RWPE1 (cell line): ENCODE results near the gene MYO18A.

Experiments used
- CTCF ChIA-PET: fragments of 350-600 bp; sonication (Branson Sonifier 250); formaldehyde crosslinking; extraction: SDS; loops from one replicate; lab custom pipeline; 2021; lab: Yijun Ruan, JAX
- POLR2A ChIA-PET: fragments of 400-600 bp; formaldehyde crosslinking; extraction: SDS; loops from one replicate; lab custom pipeline; 2020; ENCODE audit warnings: antibody characterized with exemption; ENCODE audit not compliant: low non-redundant PET; lab: Yijun Ruan, JAX
- DNase-seq: peaks from one replicate; pipeline ENCODE4 v3.0.0; 2012; ENCODE audit warnings: low spot score
- H3K27ac ChIP-seq: fragments of 450-650 bp; 2 replicates; pipeline ENCODE4 v1.5.1; 2017
- TF ChIP-seq, protein P1 (sequence below): fragments of 450-650 bp; conservative IDR thresholded peaks from 2 replicates; pipeline ENCODE4 v1.5.1; 2017; ENCODE audit warnings: low read depth, mild to moderate bottlenecking

The MYO18A gene

DNA sequence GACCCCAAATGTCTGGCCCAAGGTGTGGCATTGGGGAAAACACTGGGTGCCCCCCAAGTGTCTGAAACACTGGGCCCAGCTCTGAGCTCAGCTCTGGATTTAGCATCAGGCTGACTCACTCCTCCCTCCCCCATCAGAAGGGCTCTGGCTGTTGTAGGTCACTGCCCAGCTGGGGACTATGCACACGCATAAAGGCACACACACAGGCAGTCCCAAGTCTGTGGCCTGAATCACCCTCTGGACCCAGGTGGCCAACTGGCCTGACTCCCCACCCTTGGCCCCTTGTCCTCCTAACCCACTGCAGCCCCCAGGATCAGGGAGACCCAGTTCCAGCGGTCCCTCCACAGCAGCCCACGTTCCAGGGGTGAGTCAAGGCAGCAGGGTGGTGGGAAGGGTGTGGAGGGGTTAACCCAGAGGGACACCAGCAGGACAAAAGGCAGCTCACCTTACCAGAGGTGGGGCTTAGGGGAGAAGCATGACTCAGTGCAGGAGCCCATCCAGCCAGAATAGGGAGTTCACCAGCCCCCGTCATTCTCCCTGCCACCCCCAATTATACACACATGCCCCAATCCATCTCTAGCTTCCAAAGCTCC, 47.0 kb downstream of the MYO18A start:
- ChIA-PET CTCF (interaction anchor here (0.7 to 1.9 kb wide), 3 partner anchors 9 to 83 kb away, joined by 3 to 10 read pairs (median 5); no protein-coding TSS in a partner anchor), POLR2A (no interaction called here)
- TF ChIP-seq, protein P1, sequence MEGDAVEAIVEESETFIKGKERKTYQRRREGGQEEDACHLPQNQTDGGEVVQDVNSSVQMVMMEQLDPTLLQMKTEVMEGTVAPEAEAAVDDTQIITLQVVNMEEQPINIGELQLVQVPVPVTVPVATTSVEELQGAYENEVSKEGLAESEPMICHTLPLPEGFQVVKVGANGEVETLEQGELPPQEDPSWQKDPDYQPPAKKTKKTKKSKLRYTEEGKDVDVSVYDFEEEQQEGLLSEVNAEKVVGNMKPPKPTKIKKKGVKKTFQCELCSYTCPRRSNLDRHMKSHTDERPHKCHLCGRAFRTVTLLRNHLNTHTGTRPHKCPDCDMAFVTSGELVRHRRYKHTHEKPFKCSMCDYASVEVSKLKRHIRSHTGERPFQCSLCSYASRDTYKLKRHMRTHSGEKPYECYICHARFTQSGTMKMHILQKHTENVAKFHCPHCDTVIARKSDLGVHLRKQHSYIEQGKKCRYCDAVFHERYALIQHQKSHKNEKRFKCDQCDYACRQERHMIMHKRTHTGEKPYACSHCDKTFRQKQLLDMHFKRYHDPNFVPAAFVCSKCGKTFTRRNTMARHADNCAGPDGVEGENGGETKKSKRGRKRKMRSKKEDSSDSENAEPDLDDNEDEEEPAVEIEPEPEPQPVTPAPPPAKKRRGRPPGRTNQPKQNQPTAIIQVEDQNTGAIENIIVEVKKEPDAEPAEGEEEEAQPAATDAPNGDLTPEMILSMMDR = no peak
- DNase-seq = no peak
- H3K27ac ChIP-seq = peak overlapping the region; percentile 67

DNA sequence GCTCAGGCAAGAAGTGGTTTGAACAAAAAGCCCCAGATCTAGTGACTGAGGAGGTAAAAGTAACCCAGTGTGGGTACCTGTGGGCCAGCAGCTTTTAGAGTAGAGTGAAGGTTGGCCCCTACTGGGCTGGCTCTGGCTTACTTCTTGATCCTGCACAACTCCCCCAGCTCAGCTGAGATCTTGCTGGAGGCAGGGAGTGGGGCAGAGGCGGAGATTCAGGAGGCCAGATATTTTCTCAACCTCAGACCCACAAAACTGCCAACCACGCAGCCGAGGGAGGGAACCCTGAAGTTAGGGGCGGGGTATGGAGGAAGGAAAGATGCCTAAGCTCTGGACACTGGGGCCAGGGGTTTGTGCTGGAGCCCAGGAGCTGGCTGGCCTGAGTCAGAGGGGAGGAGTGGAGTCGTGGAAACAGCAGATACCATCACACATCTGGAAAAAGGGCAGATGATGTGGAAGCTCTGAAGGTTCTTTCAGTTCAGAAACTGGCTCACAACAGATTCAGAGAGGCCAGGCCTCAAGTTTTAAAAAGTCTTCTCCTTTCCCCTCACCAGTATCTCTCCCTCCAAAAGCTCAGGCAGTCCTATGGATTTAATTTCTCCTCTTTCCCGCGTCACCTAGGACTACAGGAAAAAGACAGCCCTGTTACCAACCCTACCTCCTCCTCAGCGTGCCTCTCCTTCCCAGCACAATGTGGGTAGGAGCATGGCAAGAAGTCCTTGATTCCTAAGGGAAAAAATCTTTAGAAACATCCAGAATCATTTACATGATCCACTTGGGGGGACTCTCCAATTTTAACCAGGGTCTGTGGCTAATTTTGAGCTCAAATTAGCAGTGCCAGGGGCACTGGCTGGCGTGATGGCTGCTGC, 48.1 kb downstream of the MYO18A start:
- CTCF ChIA-PET = interaction anchor here (0.6 to 3.4 kb wide), 5 partner anchors 8 to 1033 kb away, joined by 3 to 18 read pairs (median 5); no protein-coding TSS in a partner anchor
- no peak for DNase-seq
- POLR2A ChIA-PET = no interaction called here
- TF ChIP-seq, protein P1 = no peak
- H3K27ac ChIP-seq = peak overlapping the region; percentile 67

DNA sequence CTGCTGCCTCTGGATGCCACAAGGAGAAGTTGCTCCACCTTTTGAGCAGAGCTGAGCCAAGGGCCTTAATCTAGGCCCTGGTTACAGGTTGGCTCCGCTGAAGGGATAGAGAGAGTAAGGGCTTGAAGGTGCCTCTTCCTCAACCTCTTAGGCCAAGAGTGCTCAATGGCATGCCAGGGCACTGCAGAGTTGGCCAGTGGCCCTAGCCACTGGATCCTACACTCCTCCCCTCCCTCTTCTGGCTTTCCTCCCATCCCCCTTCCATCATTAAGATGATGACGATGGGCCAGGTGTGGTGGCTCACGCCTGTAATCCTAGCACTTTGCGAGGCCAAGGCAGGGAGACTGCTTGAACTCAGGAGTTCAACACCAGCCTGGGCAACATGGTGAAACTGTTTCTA, 50.5 kb downstream of the MYO18A start:
- no peak overlapping the region for H3K27ac ChIP-seq
- POLR2A ChIA-PET = no interaction called here
- CTCF ChIA-PET = interaction anchor here (1.1 to 3.4 kb wide), 2 partner anchors 13 to 19 kb away, joined by 3 to 18 read pairs; no protein-coding TSS in a partner anchor
- TF ChIP-seq, protein P1 = no peak
- DNase-seq = no peak

DNA sequence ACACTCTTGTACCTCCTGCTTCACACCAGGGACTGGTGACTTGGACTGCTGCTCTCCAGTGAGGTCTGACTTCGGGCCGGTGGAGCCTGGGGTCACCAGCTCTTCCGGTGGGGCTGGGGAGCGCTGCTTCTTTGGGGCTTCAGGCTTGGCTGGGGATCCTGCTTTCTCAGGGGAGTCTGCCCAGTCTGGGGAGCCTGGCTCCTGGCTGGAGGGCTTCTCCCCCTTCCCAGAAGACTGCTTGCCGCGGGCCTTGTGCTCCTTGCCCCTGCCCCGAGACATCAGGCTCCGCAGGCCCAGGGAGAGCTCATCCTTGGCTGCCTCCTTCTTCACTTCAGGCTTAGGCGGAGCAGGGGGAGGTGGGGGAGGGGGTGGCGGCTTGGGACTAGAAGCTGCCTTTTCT, 52.4 kb downstream of the MYO18A start:
- CTCF ChIA-PET = interaction anchor here (0.6 to 1.8 kb wide), 2 partner anchors 10 to 490 kb away, joined by 5 to 10 read pairs; no protein-coding TSS in a partner anchor
- POLR2A ChIA-PET = no interaction called here
- H3K27ac ChIP-seq = no peak overlapping the region
- DNase-seq = no peak
- TF ChIP-seq, protein P1 = no peak

DNA sequence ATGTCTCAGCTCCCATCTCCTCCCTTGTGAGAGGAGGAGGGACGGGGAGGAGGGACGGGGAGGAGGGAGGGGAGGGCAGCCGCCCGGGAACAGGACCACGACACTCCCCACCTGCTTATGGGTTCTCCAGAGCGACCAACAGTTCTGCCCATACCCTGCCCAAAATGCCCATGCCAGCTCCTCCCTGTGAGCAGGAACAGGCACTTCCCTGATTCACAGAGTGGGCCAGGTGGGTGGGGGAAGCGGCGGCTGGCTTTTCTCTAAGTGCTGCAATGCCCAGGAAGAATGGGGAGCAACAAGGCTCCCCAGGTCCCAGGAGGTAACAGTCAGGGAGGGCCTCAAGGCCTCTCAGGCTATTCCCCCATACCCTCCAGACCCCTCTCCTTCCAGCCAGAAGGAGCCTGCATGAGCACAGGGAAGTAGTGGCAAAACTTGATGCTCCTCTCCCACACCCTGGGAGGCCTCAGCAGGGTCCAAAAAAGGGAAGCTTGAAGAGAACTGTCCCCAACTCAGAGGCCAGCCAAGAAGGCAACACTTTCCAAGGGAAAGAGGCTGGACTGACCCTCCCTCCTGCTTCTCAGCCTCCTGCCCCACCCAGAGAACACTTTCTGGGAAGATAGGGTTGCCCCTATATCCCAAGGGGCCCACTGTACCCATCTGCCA, 53.8 kb downstream of the MYO18A start:
- ChIA-PET POLR2A (no interaction called here), CTCF (interaction anchor here (0.6 to 1.4 kb wide), 2 partner anchors 15 to 93 kb away, joined by 3 to 4 read pairs; no protein-coding TSS in a partner anchor)
- no peak for DNase-seq
- peak overlapping the region; percentile 12; the same call in 1 of the 2 replicates for H3K27ac ChIP-seq
- TF ChIP-seq, protein P1 = no peak

DNA sequence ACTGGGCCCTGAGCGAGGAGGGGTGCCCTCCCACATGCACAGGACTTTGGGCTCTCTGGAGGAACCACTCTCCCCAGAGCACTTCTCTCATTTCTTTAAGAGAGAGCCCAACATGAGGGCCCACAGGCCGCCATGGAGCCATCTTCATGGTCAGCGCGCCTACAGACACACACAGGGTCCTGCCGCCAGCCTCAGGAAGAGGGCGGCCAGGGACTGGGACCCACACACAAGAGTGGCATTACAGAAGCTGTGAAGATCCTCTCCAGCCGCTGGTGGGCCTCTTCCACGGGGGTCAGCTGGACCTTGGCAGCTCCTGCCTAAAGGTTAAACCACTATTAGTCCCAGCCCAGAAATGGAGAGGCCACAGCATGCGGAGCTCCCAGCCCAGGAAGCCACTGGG, 54.5 kb downstream of the MYO18A start:
- CTCF ChIA-PET = interaction anchor here (0.6 to 1.4 kb wide), 2 partner anchors 14 to 94 kb away, joined by 3 to 4 read pairs; no protein-coding TSS in a partner anchor
- TF ChIP-seq, protein P1 = no peak
- POLR2A ChIA-PET = interaction anchor here (0.6 kb wide), 2 partner anchors 101 to 270 kb away, joined by 3 read pairs; no protein-coding TSS in a partner anchor
- peak overlapping the region; percentile 66 for H3K27ac ChIP-seq
- no peak for DNase-seq
